OCI-LY7 (cell line): ENCODE results near the gene EWSR1. TPM values are rescaled to one million over a fixed set of nuclear protein-coding genes. Genes with fewer than 3 reads are reported as not detected.
"Not testable (repeated sequence)": the region's sequence is repeated elsewhere in the genome, so short reads cannot be mapped to it uniquely, and the experiment has no call there.

Experiments used
- BruUV-seq: library from RNA; stranded (reverse); fragments of 400-500 nt; replicated peaks from 2 replicates; lab custom pipeline; 2021; lab: Mats Ljungman, UMichigan
- CTCF ChIA-PET: fragments of 300-600 bp; sonication (Branson Sonifier 250); formaldehyde crosslinking; loops from one replicate; lab custom pipeline; 2022; ENCODE audit warnings: antibody characterized with exemption; ENCODE audit not compliant: unreplicated experiment; lab: Charles Lee
- POLR2A ChIA-PET: fragments of 300-600 bp; sonication (Branson Sonifier 250); formaldehyde crosslinking; loops from one replicate; lab custom pipeline; 2022; ENCODE audit warnings: antibody characterized with exemption; lab: Charles Lee
- DNase-seq: peaks from one replicate; pipeline ENCODE4 v3.0.0-alpha.2; 2015; ENCODE audit warnings: low spot score
- H2AFZ ChIP-seq: fragments of 200-600 bp; sonication (generic), shearing (Covaris generic); 2 replicates; pipeline ENCODE4 v1.6.1; 2014; ENCODE audit warnings: mild to moderate bottlenecking, antibody characterized with exemption, low read length, moderate library complexity
- H3K27ac ChIP-seq: fragments of 200-600 bp; sonication (generic); 2 replicates; pipeline ENCODE4 v1.5.1; 2014; ENCODE audit warnings: mixed run types, low read depth, mild to moderate bottlenecking, moderate library complexity, low read length, inconsistent platforms; ENCODE audit not compliant: poor library complexity, severe bottlenecking
- H3K36me3 ChIP-seq: fragments of 200-600 bp; sonication (generic); 2 replicates; pipeline ENCODE4 v1.6.1; 2014; ENCODE audit warnings: mild to moderate bottlenecking, antibody characterized with exemption, low read length, moderate library complexity, mixed read lengths; ENCODE audit not compliant: insufficient read depth
- H3K4me1 ChIP-seq: fragments of 200-600 bp; sonication (generic); 2 replicates; pipeline ENCODE4 v1.5.1; 2014; ENCODE audit warnings: mild to moderate bottlenecking, low read length; ENCODE audit not compliant: insufficient read depth, poor library complexity, severe bottlenecking
- H3K4me2 ChIP-seq: fragments of 200-600 bp; sonication (generic); 2 replicates; pipeline ENCODE4 v1.6.1; 2014; ENCODE audit warnings: mild to moderate bottlenecking, low read length
- H3K4me3 ChIP-seq: fragments of 200-600 bp; sonication (generic); 2 replicates; pipeline ENCODE4 v1.5.1; 2014; ENCODE audit warnings: mild to moderate bottlenecking, low read depth, low read length; ENCODE audit not compliant: poor library complexity, severe bottlenecking
- H3K79me2 ChIP-seq: fragments of 200-600 bp; sonication (generic); 2 replicates; pipeline ENCODE4 v1.6.1; 2016; ENCODE audit warnings: low read depth, mild to moderate bottlenecking, low read length, moderate library complexity, mixed read lengths; ENCODE audit not compliant: insufficient read depth
- H3K9me2 ChIP-seq: fragments of 200-600 bp; sonication (generic); 2 replicates; pipeline ENCODE4 v1.6.1; 2016; ENCODE audit warnings: mild to moderate bottlenecking, low read length, mixed read lengths; ENCODE audit not compliant: insufficient read depth
- H3K9me3 ChIP-seq: fragments of 200-600 bp; sonication (generic); 2 replicates; pipeline ENCODE4 v1.6.1; 2014; ENCODE audit warnings: mild to moderate bottlenecking, mixed run types, low read length, mixed read lengths
- H4K20me1 ChIP-seq: fragments of 200-600 bp; sonication (generic); 2 replicates; pipeline ENCODE4 v1.6.1; 2014; ENCODE audit warnings: mild to moderate bottlenecking, antibody characterized with exemption, low read length, moderate library complexity, mixed read lengths; ENCODE audit not compliant: insufficient read depth
- EZH2phosphoT487 ChIP-seq: fragments of 200-600 bp; sonication (generic); IDR thresholded peaks from 2 replicates; pipeline ENCODE4 v1.6.1; 2018; ENCODE audit warnings: low read depth, borderline replicate concordance, mild to moderate bottlenecking, mixed run types, antibody characterized with exemption, low read length, moderate library complexity, mixed read lengths
- intact Hi-C: fragments of 100-400 bp; cut with micrococcal nuclease; formaldehyde crosslinking; loops from one replicate; pipeline ENCODE4 v1.10.0; 2022; ENCODE audit not compliant: unreplicated experiment
- total RNA-seq, 2 experiments: library from RNA; depleted of rRNA in 1 of 2; stranded (reverse); fragments of >200 nt in 1 of 2; shearing (Covaris generic) in 1 of 2; gene quantifications; 2 replicates each; pipeline ENCODE4 v1.2.3, GENCODE V29; 2014 to 2022
- TF ChIP-seq, protein P1 (sequence below): fragments of 200-600 bp; sonication (generic); conservative IDR thresholded peaks from 2 replicates; pipeline ENCODE4 v1.5.1; 2014; ENCODE audit warnings: mild to moderate bottlenecking, antibody characterized with exemption, low read length, moderate library complexity, mixed read lengths

Gene EWSR1
- total RNA-seq, 2 experiments from 2014 or later, result 270 to 333 TPM

- DNase-seq, result no peak
- no TSS peak for BruUV-seq
- Histone ChIP-seq H3K79me2 (no peaks in the 10 kb centered on the region), H3K4me3 (no peak overlapping the region), H4K20me1 (no peaks in the 10 kb centered on the region), H3K4me1 (no peaks in the 10 kb centered on the region), H3K9me2 (no peaks in the 10 kb centered on the region), H3K27ac (no peak overlapping the region), H2AFZ (no peak overlapping the region), H3K36me3 (no peaks in the 10 kb centered on the region), H3K9me3 (no peaks in the 10 kb centered on the region), H3K4me2 (no peak overlapping the region)
- ChIA-PET CTCF (no interaction called here), POLR2A (interaction anchor here (0.6 kb wide), 1 partner anchor 237 kb away, joined by 3 read pairs; no protein-coding TSS in a partner anchor)
- TF ChIP-seq, protein P1, sequence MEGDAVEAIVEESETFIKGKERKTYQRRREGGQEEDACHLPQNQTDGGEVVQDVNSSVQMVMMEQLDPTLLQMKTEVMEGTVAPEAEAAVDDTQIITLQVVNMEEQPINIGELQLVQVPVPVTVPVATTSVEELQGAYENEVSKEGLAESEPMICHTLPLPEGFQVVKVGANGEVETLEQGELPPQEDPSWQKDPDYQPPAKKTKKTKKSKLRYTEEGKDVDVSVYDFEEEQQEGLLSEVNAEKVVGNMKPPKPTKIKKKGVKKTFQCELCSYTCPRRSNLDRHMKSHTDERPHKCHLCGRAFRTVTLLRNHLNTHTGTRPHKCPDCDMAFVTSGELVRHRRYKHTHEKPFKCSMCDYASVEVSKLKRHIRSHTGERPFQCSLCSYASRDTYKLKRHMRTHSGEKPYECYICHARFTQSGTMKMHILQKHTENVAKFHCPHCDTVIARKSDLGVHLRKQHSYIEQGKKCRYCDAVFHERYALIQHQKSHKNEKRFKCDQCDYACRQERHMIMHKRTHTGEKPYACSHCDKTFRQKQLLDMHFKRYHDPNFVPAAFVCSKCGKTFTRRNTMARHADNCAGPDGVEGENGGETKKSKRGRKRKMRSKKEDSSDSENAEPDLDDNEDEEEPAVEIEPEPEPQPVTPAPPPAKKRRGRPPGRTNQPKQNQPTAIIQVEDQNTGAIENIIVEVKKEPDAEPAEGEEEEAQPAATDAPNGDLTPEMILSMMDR, result no peak
- no peak for TF ChIP-seq EZH2phosphoT487
- intact Hi-C loops, result no loop called here
Measured at GRCh38 chr22:29233277-29233877, 34.7 kb upstream of the EWSR1 start.

DNA sequence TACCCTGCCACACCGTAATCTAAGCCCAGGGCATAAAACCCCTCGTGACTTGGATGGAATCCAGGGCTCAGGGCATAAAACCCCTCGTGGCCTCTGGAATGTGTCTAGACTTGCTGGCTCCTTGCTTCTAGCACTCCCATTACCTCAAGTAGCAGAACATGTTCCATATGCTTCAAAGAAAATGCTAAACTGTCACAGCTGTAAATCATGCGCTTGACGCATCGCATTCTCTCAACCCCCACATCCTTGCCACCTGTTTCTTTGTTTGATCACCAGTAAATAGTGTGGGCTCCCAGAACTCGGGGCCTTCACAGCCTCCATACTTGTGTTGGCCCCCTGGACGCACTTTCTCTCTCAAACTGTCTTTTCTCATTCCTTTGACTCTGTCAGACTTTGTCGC lies 27.6 kb upstream of the EWSR1 start:
- intact Hi-C loops, result loop anchor here (10.0 kb wide), 1 partner anchor 386 kb away; no protein-coding TSS in a partner anchor
- BruUV-seq, H3K4me3 ChIP-seq, CTCF ChIA-PET, H3K27ac ChIP-seq, POLR2A ChIA-PET, H3K9me2 ChIP-seq, DNase-seq, H3K9me3 ChIP-seq, H3K79me2 ChIP-seq, H4K20me1 ChIP-seq, H3K4me1 ChIP-seq, H3K36me3 ChIP-seq, H3K4me2 ChIP-seq, H2AFZ ChIP-seq: not testable (repeated sequence)

DNA sequence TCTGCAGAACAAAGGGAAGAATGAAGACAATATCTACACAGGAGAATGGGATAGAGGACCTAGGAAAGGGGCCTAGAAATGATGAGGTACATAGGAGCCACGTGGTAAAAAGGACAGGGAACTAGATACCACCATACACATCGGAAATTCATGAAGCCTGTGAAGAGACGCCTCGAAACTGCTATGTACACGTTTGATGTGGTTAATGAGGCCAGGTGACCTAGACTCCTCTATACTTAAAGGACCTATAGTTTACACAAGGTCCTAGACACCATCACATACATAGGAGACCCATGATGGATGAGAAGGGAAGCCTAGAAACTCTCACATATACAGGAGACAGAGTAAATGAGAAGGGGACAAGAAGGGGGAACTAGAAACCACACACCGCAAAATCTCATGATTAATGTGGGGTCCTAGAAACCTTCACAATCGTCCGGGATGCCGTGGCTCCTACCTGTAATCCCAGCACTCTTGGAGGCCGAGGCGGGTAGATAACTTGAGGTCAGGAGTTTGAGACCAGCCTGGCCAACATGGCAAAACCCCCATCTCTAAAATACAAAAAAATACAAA lies 24.1 kb upstream of the EWSR1 start:
- H3K9me3 ChIP-seq, result no peaks in the 10 kb centered on the region
- H3K79me2 ChIP-seq, result no peaks in the 10 kb centered on the region
- no peaks in the 10 kb centered on the region for H3K9me2 ChIP-seq
- H4K20me1 ChIP-seq, result no peaks in the 10 kb centered on the region
- CTCF ChIA-PET, result no interaction called here
- intact Hi-C loops, result loop anchor here (10.0 kb wide), 1 partner anchor 389 kb away; no protein-coding TSS in a partner anchor
- no peak overlapping the region for H3K4me2 ChIP-seq
- DNase-seq, result no peak
- H2AFZ ChIP-seq, result no peak overlapping the region
- TF ChIP-seq, protein P1, result no peak
- no peak for TF ChIP-seq EZH2phosphoT487
- no peaks in the 10 kb centered on the region for H3K36me3 ChIP-seq
- POLR2A ChIA-PET, result no interaction called here
- no TSS peak for BruUV-seq
- H3K4me1 ChIP-seq, result no peaks in the 10 kb centered on the region
- H3K27ac ChIP-seq, result no peak overlapping the region
- no peak overlapping the region for H3K4me3 ChIP-seq
